Mucosa of descending colon (tissue), 3 donors: ENCODE results near the gene HRH2. TPM values are rescaled to one million over a fixed set of nuclear protein-coding genes. Genes with fewer than 3 reads are reported as not detected.

ENCODE experiments used
- ATAC-seq: fragments of 200-7000 bp; cut with Tn5 transposase; one replicate; pipeline ENCODE4 v1.9.1; 2020; ENCODE audit warnings: mild to moderate bottlenecking, moderate library complexity
- DNase-seq, 3 donors: peaks; one replicate each; pipeline ENCODE4 v3.0.0-alpha.2; 2020
- H3K36me3 ChIP-seq: fragments of 200-600 bp; one replicate; pipeline ENCODE4 v1.8.0; 2021; ENCODE audit warnings: low read depth, mild to moderate bottlenecking
- H3K4me1 ChIP-seq: fragments of 200-600 bp; one replicate; pipeline ENCODE4 v1.8.0; 2021; ENCODE audit warnings: low read depth, mild to moderate bottlenecking
- H3K4me3 ChIP-seq: fragments of 200-600 bp; one replicate; pipeline ENCODE4 v1.8.0; 2021; ENCODE audit warnings: mild to moderate bottlenecking
- H3K9me3 ChIP-seq: fragments of 200-600 bp; one replicate; pipeline ENCODE4 v1.8.0; 2021; ENCODE audit warnings: mild to moderate bottlenecking
- CTCF ChIP-seq: fragments of 200-600 bp; IDR thresholded peaks from one replicate; pipeline ENCODE4 v1.8.0; 2022; ENCODE audit warnings: antibody characterized with exemption, mild to moderate bottlenecking
- intact Hi-C, 2 donors: fragments of 100-400 bp; cut with DNase I in 1 of 2; cut with micrococcal nuclease in 1 of 2; formaldehyde crosslinking; loops; one replicate each; pipeline versions ENCODE4 v1.11.0 to v1.11.1; 2022; cut with DNase I, micrococcal nuclease
- total RNA-seq, 3 donors: library from RNA; stranded (reverse); fragmentation: NEBNext Ultra II Directional in 2 of 3; extraction: Animal tissue kit (Norgen Biotek cat#: 25700) in 2 of 3; gene quantifications; one replicate each; pipeline versions ENCODE4 v1.2.1 to v1.2.4, GENCODE V29; 2021 to 2023
- donor health status: DM: no; HTN: no; CAD: no; lungs with moderate emphysema.
- donor health status: DM: no; HTN: no; CAD: no.
- donor health status: DM: no; HTN: yes; CAD: no.

HRH2 gene
- total RNA-seq, 3 donors from 2014 or later = 0.32 to 3.0 (median 1.3) TPM

- TF ChIP-seq CTCF = no peak
- H3K4me3 ChIP-seq = no peak overlapping the region
- ATAC-seq (no peak), DNase-seq (no peak)
- intact Hi-C loops = no loop called here
- H3K36me3 ChIP-seq = no peaks in the 10 kb centered on the region
- no peaks in the 10 kb centered on the region for H3K4me1 ChIP-seq
- no peaks in the 10 kb centered on the region for H3K9me3 ChIP-seq
These were observed 32.2 kb downstream of the HRH2 start for GRCh38 chr5:175690025-175690424.

GRCh38 chr5:175690586-175690985 is 32.7 kb downstream of the HRH2 start:
- no peak for TF ChIP-seq CTCF
- Histone ChIP-seq H3K9me3 (no peaks in the 10 kb centered on the region), H3K4me1 (no peaks in the 10 kb centered on the region), H3K36me3 (no peaks in the 10 kb centered on the region), H3K4me3 (no peak overlapping the region)
- ATAC-seq = no peak
- intact Hi-C loops = no loop called here
- no peak for DNase-seq

GRCh38 chr5:175691761-175692160 is 33.9 kb downstream of the HRH2 start:
- ATAC-seq (no peak), DNase-seq (no peak)
- Histone ChIP-seq H3K36me3 (no peaks in the 10 kb centered on the region), H3K4me1 (peaks cover 4% of the 10 kb centered on the region), H3K4me3 (no peak overlapping the region), H3K9me3 (no peaks in the 10 kb centered on the region)
- TF ChIP-seq CTCF = no peak
- intact Hi-C loops = no loop called here

GRCh38 chr5:175692235-175692995 is 34.5 kb downstream of the HRH2 start:
- no peak for DNase-seq
- intact Hi-C loops = no loop called here
- no peak for TF ChIP-seq CTCF
- Histone ChIP-seq H3K4me1 (peaks cover 4% of the 10 kb centered on the region), H3K9me3 (no peaks in the 10 kb centered on the region), H3K36me3 (no peaks in the 10 kb centered on the region), H3K4me3 (no peak overlapping the region)
- no peak for ATAC-seq

GRCh38 chr5:175692996-175693710 is 35.3 kb downstream of the HRH2 start:
- no peak for DNase-seq
- ATAC-seq = no peak
- no peak overlapping the region for H3K4me3 ChIP-seq
- intact Hi-C loops = no loop called here
- no peak for TF ChIP-seq CTCF
- peaks cover 4% of the 10 kb centered on the region for H3K4me1 ChIP-seq
- no peaks in the 10 kb centered on the region for H3K9me3 ChIP-seq
- no peaks in the 10 kb centered on the region for H3K36me3 ChIP-seq
